NCI-H187 treated with DMSO at 0.1 percent for 48 hours (cell line): ENCODE results near the gene SGK1.

Experiments used
- DNase-seq: peaks from one replicate; lab custom pipeline; 2025; lab: John Stamatoyannopoulos, UW

SGK1 gene

DNA sequence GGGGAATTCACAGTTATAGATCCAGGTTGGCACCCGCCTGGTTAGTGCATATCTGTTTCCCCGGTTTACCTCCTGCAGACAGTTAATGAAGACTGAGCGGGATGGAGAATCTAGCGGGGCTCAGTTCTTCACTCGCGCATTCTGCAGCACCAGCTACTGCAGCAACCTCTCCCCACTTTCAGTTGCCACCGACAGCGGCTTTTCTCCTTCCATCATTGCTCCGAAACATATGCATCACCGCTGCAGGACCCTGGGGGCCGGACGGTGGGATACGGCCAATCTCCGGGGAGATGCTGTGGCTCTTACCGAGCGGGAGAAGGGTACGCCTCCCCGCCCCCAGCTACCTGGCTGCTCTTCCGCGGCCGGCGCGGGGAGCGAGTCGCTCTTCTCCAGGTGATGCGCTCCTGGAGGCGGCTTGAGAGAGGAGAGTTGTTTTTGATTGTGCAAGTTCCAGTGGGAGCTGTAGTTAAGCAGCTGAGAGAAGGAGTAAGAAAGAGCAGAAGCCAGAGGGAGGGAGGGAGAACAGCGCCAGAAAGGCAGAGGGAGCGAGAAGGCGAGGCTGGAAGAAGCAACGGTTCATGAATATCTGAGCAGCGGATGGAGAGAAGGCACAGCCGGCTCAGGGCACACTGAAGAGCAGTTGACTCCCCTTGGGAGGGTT, at the start of gene SGK1:
TSS of gene SGK1 (minus strand) at position 642 of the 661 bp plus-strand sequence. CDS start 652 bp downstream, outside the sequence.
- no peak for DNase-seq

- no peak for DNase-seq
Observed at GRCh38 chr6:134363323-134364039, 45.6 kb upstream of the SGK1 start.

DNA sequence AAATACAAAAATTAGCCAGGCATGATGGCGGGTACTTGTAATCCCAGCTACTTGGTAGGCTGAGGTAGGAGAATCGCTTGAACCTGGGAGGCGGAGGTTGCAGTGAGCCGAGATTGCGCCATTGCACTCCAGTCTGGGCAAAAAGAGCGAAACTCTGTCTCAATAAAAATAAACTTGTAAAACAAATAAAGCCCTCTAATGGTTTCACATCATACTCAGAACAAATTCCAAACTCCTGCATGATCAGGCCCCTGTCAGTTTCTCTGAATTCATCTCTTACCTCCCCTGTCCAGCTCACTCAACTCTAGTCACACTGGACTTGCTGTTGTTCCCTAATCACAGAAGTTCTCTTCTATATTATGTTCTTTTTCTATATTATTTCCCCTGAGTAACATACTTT, 43.1 kb upstream of the SGK1 start:
- DNase-seq = no peak

GRCh38 chr6:134359302-134359701, 41.4 kb upstream of the SGK1 start:
- DNase-seq = no peak

- DNase-seq = no peak
Observed at GRCh38 chr6:134358320-134358719, 40.4 kb upstream of the SGK1 start.

DNA sequence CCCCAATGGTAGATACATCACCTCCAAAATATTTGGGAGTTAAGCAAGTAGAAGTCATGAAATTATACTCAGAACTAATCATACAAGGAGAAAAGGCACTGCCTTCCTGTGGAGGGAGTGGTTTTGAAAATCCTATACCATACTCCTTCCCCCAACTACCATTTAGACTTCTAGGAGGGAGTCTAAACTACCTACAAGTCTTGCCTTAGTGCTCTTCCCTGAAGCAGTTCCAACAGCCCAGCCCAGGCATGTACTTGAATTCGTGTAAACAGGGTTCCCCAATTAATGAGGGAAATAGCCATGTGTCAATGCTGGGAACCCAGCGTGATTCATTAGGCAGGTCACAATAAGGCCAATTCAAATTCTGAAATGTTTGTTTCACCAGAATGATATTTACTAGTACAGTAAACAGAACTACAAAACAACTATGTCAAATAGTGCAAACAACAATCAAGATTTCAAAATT, 39.1 kb upstream of the SGK1 start:
- no peak for DNase-seq

DNA sequence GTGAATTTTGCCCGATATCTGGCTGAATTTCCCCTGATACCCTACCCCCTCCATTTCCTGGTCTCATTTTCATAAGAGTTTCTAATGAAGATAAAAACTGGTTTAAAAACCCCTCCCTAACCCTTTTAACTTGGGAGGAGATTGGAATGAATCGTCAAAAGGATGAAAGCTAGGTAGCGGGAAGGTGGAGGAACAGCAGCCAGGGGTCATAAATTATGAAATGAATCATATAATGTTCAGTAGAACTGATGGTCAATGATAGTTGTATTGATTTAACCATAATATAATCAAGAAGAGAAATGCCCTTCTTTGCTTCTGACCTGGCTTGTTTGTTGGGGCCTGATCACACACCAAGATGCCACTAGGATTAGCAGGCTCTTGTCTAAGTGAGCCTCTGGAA, 38.5 kb upstream of the SGK1 start:
- DNase-seq = no peak

GRCh38 chr6:134352786-134353480, 35.0 kb upstream of the SGK1 start:
- DNase-seq = no peak

DNA sequence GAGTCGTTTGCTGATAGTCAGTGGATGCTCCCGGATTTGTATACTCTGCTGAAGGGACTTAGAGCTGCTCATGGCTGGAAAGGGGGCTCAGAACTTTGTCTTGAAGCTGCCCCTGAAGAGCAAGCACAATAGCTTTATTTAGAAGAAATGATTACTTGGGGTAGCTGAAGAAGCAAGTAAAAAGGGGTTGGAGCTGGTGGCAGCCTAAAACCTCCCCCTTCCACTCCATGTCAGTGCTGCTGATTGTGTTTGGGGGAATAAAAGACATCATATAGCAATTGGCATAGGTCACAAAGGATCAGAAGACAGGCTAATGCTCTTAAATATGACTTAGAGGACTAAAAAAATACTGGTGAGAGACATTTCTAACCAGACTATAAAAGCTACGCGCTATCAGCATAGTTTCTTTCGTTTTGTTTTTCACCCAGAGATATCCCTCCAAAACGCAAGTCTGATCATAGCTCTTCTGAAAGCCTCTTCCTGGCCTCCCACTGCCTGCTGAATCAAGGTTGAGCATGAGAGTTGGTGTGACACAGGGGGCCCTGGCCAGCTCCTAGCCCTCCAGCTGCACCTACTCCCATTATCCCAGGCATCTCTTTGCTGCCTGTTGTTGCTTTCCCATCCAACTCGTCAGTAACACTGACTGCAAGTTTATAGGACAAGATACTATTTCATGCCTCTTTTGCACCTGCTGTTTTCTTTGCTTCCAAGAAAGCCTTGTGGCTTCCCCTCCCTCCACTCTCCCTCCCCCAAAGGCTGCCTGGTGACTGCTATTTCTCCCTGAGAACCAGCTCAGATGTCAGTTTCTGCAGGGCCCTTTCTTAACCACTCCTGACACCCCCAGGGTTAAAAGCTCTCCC, 33.9 kb upstream of the SGK1 start:
- DNase-seq = peak; percentile 53

GRCh38 chr6:134347885-134348805, 30.2 kb upstream of the SGK1 start:
- peak; percentile 65 for DNase-seq

- no peak for DNase-seq
Observed at GRCh38 chr6:134346932-134347545, 29.1 kb upstream of the SGK1 start.

DNA sequence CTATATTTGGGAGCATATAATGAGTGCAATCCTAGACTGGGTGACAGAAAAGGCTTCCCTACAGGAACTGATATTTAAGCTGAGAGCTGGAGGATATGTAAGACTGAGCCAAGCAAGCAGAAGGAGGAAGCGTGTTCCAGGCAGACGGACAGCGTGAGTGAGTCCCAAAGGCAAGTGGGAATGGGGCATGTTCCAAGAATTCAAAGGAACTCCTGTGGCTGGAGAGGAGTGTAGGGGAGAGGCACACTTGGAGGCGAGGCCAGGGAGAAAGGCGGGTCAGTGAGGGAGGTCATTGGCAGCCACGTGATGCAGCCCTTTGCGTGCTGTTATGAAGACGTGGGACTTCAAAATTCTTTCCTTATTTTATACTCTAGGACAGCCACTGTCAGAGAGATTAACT, 27.9 kb upstream of the SGK1 start:
- DNase-seq = no peak

DNA sequence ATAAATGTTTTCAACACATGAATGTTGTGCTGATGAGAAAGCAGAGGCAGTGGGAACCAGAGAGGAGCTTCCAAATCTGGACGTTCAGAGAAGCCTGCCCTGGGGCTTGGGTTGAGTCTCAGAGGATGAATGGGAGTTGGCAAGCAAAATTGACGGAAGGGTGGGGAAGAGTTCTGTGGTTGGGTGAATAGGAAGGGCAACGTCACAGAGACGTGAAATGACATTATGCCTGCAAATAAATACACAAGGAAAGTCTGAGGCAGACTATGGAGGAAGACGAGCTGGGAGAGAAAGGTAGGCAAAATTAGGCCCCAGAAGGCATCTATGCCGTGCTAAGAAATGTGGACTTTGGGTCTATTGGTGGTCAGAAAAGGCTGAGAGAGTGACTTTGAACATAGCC, 25.2 kb upstream of the SGK1 start:
- DNase-seq = no peak

DNA sequence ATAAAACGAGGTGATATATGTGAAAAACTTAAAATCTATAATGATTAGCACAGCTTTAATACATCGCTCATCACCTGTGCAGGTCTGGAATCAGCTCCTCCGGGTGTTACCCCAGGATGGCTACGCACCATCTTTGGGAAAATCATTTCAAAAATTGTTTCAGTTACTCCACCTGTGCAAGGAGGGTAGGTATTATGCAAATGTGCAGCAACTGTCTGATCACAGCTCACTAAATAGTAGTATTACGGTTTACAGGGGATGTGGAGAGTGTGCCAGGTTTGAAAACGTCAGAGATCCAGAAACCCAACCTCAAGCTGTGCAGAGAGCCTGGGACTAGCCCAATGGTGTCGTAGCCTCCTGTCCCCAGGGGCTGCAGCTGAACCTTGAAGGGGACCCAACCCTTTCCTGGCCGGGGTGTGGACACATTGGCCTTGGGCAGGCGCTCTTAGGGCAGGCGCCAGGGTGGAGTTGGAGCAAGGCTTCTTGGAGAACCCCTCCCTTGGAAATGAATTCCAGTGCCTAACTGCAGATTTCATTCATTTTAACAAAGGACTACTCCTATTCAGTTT, 24.2 kb upstream of the SGK1 start:
- no peak for DNase-seq

GRCh38 chr6:134340179-134340975, 22.5 kb upstream of the SGK1 start:
- DNase-seq = no peak

- DNase-seq = no peak
Observed at GRCh38 chr6:134339216-134339615, 21.3 kb upstream of the SGK1 start.

DNA sequence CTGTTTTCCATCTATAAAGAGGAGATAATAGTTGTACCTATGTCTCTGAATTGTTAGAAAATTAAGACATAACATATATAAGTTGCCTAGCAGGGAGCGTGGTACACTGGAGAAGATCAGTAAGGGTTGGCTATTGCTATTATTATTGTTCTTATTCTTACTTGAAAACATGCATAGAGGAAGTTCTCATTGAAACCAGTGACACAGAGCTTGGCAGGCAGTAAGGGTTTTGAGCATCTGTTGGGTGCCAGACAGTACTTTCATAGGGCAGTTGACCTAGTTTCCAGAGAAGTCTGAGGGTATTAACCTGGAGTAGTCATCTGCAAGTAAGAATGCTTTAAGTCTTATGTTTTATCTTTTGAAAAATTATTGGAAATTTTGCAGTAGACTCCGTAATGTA, 13.3 kb upstream of the SGK1 start:
- DNase-seq = no peak

- DNase-seq = no peak
Observed at GRCh38 chr6:134330555-134330954, 12.6 kb upstream of the SGK1 start.

GRCh38 chr6:134328792-134329191, 10.9 kb upstream of the SGK1 start:
- DNase-seq = no peak
